ENCODE measurements around the gene DTD1.

DNA sequence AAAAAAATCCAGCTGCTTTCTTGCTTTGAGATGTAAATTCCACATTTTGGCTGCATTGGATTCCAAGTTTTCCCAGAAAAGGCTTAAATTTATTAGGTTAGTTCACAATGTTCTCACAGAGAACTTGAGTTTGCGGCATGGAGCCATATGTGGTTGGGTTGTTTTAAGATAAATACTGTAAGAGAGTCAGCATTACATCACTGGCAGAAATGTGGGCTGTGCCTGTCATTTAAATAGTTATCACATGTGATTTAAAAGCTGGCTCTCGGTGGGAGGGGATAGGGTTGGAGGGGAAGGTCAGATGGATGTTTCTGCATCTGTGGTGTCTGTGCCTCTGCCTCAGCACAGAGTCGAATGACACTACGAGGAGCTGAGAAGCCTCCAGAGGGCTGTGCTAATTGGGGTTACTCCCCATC lies 151.9 kb downstream of the DTD1 start:
- TF ChIP-seq GATA3 (IDR thresholded peaks at IDR 0.05; ENCODE audit: low read depth, low read length) (no peak), GATA2 (IDR thresholded peaks at IDR 0.05; ENCODE audit: low read depth, low read length) (no peak)
